HG03432 (cell line): Measurements from ENCODE around the gene DNAJC9.
A peak's percentile ranks its signal among the peaks of the same experiment; 100 is the strongest.
"Not testable (repeated sequence)": the region's sequence is repeated elsewhere in the genome, so short reads cannot be mapped to it uniquely, and the experiment has no call there.

Source experiments
- ATAC-seq: cut with Tn5 transposase; IDR thresholded peaks from one replicate; pipeline ENCODE4 v1.9.1; 2021; ENCODE audit warnings: mild to moderate bottlenecking, moderate library complexity; ENCODE audit not compliant: unreplicated experiment

Gene DNAJC9

GRCh38 chr10:73246646-73247508, at the start of gene DNAJC9:
Gene DNAJC9 (minus strand): TSS chr10:73247255. CDS start chr10:73247189, 66 bp downstream.
- ATAC-seq: peak; percentile 87

- ATAC-seq: no peak
Observed at GRCh38 chr10:73293461-73293860, 46.4 kb upstream of the DNAJC9 start.

- no peak for ATAC-seq
Observed at GRCh38 chr10:73289958-73290357, 42.9 kb upstream of the DNAJC9 start.

GRCh38 chr10:73287441-73287840, 40.4 kb upstream of the DNAJC9 start:
- ATAC-seq: no peak

- no peak for ATAC-seq
Observed at GRCh38 chr10:73281097-73281496, 34.0 kb upstream of the DNAJC9 start.

GRCh38 chr10:73264423-73264822, 17.4 kb upstream of the DNAJC9 start:
- no peak for ATAC-seq

- no peak for ATAC-seq
Observed at GRCh38 chr10:73263693-73264347, 16.8 kb upstream of the DNAJC9 start.

- no peak for ATAC-seq
Observed at GRCh38 chr10:73262880-73263555, 16.0 kb upstream of the DNAJC9 start.

GRCh38 chr10:73262105-73262730, 15.2 kb upstream of the DNAJC9 start:
- no peak for ATAC-seq

- ATAC-seq: no peak
Observed at GRCh38 chr10:73261362-73261995, 14.4 kb upstream of the DNAJC9 start.

- not testable (repeated sequence) for ATAC-seq
Observed at GRCh38 chr10:73258612-73259011, 11.6 kb upstream of the DNAJC9 start.

GRCh38 chr10:73253225-73253555, 6.1 kb upstream of the DNAJC9 start:
- ATAC-seq: no peak

GRCh38 chr10:73252445-73253224, 5.6 kb upstream of the DNAJC9 start, which contains the start of gene MRPS16:
Gene MRPS16 (minus strand): TSS chr10:73252644. CDS start chr10:73252482, 162 bp downstream.
- ATAC-seq: peak; percentile 86

- no peak for ATAC-seq
Observed at GRCh38 chr10:73251683-73252444, 4.8 kb upstream of the DNAJC9 start.

- ATAC-seq: no peak
Observed at GRCh38 chr10:73248259-73248724, 1.2 kb upstream of the DNAJC9 start.

GRCh38 chr10:73247509-73248258, 629 bp upstream of the DNAJC9 start:
- ATAC-seq: no peak

GRCh38 chr10:73246322-73246645, 771 bp downstream of the DNAJC9 start:
- no peak for ATAC-seq

- no peak for ATAC-seq
Observed at GRCh38 chr10:73244866-73245477, 2.1 kb downstream of the DNAJC9 start.
